ENCODE results near the gene PKN1.

DNA sequence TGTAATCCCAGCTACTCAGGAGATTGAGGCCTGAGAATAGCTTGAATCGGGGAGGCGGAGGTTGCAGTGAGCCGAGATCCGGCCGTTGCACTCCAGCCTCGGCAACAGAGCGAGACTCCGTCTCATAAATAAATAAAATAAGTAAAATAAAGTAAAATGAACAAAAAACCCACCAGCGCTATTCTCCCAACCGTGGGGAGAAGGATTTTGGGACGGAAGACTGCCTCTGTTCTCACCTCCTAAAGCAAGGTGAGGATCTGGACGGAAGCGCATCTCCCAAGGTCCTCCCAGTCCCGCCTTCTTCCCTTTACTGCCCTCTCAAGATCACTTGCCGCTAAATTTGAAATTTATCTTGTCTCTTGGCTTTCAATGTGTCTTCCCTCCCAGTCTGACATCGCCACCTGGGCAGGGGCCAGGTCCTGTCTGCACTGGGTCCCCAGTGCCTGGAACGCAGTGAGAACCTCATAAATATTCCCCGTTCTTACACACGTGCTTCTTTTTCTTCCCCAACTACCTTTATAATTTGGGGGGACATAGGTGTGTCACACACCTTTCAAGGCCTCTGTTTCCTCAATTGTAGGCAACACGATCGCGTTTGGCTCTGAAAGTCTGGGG is 86.2 kb downstream of the PKN1 start:
- TF ChIP-seq, protein P1, sequence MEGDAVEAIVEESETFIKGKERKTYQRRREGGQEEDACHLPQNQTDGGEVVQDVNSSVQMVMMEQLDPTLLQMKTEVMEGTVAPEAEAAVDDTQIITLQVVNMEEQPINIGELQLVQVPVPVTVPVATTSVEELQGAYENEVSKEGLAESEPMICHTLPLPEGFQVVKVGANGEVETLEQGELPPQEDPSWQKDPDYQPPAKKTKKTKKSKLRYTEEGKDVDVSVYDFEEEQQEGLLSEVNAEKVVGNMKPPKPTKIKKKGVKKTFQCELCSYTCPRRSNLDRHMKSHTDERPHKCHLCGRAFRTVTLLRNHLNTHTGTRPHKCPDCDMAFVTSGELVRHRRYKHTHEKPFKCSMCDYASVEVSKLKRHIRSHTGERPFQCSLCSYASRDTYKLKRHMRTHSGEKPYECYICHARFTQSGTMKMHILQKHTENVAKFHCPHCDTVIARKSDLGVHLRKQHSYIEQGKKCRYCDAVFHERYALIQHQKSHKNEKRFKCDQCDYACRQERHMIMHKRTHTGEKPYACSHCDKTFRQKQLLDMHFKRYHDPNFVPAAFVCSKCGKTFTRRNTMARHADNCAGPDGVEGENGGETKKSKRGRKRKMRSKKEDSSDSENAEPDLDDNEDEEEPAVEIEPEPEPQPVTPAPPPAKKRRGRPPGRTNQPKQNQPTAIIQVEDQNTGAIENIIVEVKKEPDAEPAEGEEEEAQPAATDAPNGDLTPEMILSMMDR (IDR thresholded peaks at IDR 0.05), result no peak
- TF ChIP-seq POLR2A (IDR thresholded peaks at IDR 0.05) (no peak), POLR2AphosphoS5 (IDR thresholded peaks at IDR 0.05) (no peak), EP300 (IDR thresholded peaks at IDR 0.05) (no peak)

Measured in stomach (tissue), 4 donors.